HEK293 (cell line): ENCODE measurements around the gene TADA2B.
"Not testable (repeated sequence)": the region's sequence is repeated elsewhere in the genome, so short reads cannot be mapped to it uniquely, and the experiment has no call there.

Experiments used
- CTCF ChIA-PET: fragments of 350-600 bp; formaldehyde crosslinking; extraction: SDS; loops from one replicate; lab custom pipeline; 2021; ENCODE audit warnings: antibody characterized with exemption; lab: Yijun Ruan, JAX
- POLR2A ChIA-PET: fragments of 300-600 bp; formaldehyde crosslinking; extraction: SDS; loops from one replicate; lab custom pipeline; 2020; ENCODE audit warnings: antibody characterized with exemption, inconsistent platforms; lab: Yijun Ruan, JAX
- H3K27ac ChIP-seq: fragments of 200-500 bp; sonication (Bioruptor generic); 2 replicates; pipeline ENCODE4 v1.5.1; 2014; ENCODE audit warnings: low read depth, low read length, control low read depth, inconsistent platforms; ENCODE audit errors: extremely low read depth
- H3K36me3 ChIP-seq, 2 experiments: fragments of 200-500 bp in 1 of 2; sonication (Bioruptor generic) in 1 of 2; 1 replicate in 1 of 2; 2 replicates in 1 of 2; pipeline ENCODE4 v1.5.1; 2014 to 2017; ENCODE audit warnings: inconsistent platforms in 2 of 2, low read length in 2 of 2; ENCODE audit not compliant: control insufficient read depth in 2 of 2, insufficient read depth in 1 of 2
- H3K4me1 ChIP-seq: fragments of 200-500 bp; sonication (Bioruptor generic); 2 replicates; pipeline ENCODE4 v1.5.1; 2014; ENCODE audit warnings: mild to moderate bottlenecking, low read length, inconsistent platforms; ENCODE audit not compliant: control insufficient read depth, insufficient read depth
- H3K4me3 ChIP-seq: 2 replicates; pipeline ENCODE4 v1.5.1; 2011; ENCODE audit warnings: low read depth, mild to moderate bottlenecking, control low read depth, low read length, moderate library complexity
- H3K9me3 ChIP-seq: fragments of 200-500 bp; sonication (Bioruptor generic); 2 replicates; pipeline ENCODE4 v1.5.1; 2014; ENCODE audit warnings: low read depth, low read length, inconsistent platforms; ENCODE audit not compliant: control insufficient read depth, insufficient read depth
- BCL6B ChIP-seq: fragments of 450-650 bp; formaldehyde crosslinking; IDR thresholded peaks from 2 replicates; pipeline ENCODE4 v1.5.1; 2017; ENCODE audit warnings: missing biosample characterization, missing genetic modification characterization
- PRDM1 ChIP-seq: fragments of 450-650 bp; formaldehyde crosslinking; IDR thresholded peaks from 2 replicates; pipeline ENCODE4; 2016; ENCODE audit warnings: missing biosample characterization, missing genetic modification characterization
- PRDM6 ChIP-seq: fragments of 450-650 bp; formaldehyde crosslinking; IDR thresholded peaks from 2 replicates; pipeline ENCODE4 v1.5.1; 2017; ENCODE audit warnings: missing biosample characterization, missing genetic modification characterization
- RBAK ChIP-seq: fragments of 450-650 bp; formaldehyde crosslinking; IDR thresholded peaks from 2 replicates; pipeline ENCODE4 v1.5.1; 2016; ENCODE audit warnings: missing biosample characterization, missing genetic modification characterization
- SALL2 ChIP-seq: fragments of 450-650 bp; formaldehyde crosslinking; IDR thresholded peaks from 2 replicates; pipeline ENCODE4 v1.5.0; 2017; ENCODE audit warnings: missing biosample characterization, mild to moderate bottlenecking, missing genetic modification characterization, borderline replicate concordance
- SP3 ChIP-seq: fragments of 450-650 bp; formaldehyde crosslinking; IDR thresholded peaks from 2 replicates; pipeline ENCODE4 v1.5.1; 2016; ENCODE audit warnings: missing biosample characterization, missing genetic modification characterization
- ZNF112 ChIP-seq: fragments of 450-650 bp; formaldehyde crosslinking; IDR thresholded peaks from 2 replicates; pipeline ENCODE4 v1.5.0; 2017; ENCODE audit warnings: missing biosample characterization, missing genetic modification characterization
- ZNF239 ChIP-seq: fragments of 450-650 bp; formaldehyde crosslinking; IDR thresholded peaks from 2 replicates; pipeline ENCODE4 v1.5.1; 2016; ENCODE audit warnings: missing biosample characterization, missing genetic modification characterization
- ZNF274 ChIP-seq, 2 experiments: fragments of 200-500 bp in 1 of 2; fragments of 450-650 bp in 1 of 2; sonication (Bioruptor generic) in 1 of 2; formaldehyde crosslinking in 1 of 2; IDR thresholded peaks; 2 replicates each; pipeline versions ENCODE4 v1.5.1 to v1.6.1; 2014 to 2016; ENCODE audit warnings: borderline replicate concordance in 1 of 2, inconsistent platforms in 1 of 2, low read length in 1 of 2, missing biosample characterization in 1 of 2, missing genetic modification characterization in 1 of 2
- ZNF302 ChIP-seq: fragments of 450-650 bp; formaldehyde crosslinking; IDR thresholded peaks from 2 replicates; pipeline ENCODE4 v1.5.1; 2016; ENCODE audit warnings: missing biosample characterization, missing genetic modification characterization, low read depth
- ZNF350 ChIP-seq: fragments of 450-650 bp; formaldehyde crosslinking; IDR thresholded peaks from 2 replicates; pipeline ENCODE4 v1.5.0; 2017; ENCODE audit warnings: missing biosample characterization, mild to moderate bottlenecking, missing genetic modification characterization
- ZNF473 ChIP-seq: fragments of 450-650 bp; formaldehyde crosslinking; IDR thresholded peaks from 2 replicates; pipeline ENCODE4 v1.5.1; 2017; ENCODE audit warnings: missing biosample characterization, missing genetic modification characterization
- ZNF629 ChIP-seq: fragments of 450-650 bp; formaldehyde crosslinking; IDR thresholded peaks from 2 replicates; pipeline ENCODE4 v1.5.1; 2017; ENCODE audit warnings: missing biosample characterization, missing genetic modification characterization
- ZNF785 ChIP-seq: fragments of 450-650 bp; formaldehyde crosslinking; IDR thresholded peaks from 2 replicates; pipeline ENCODE4 v1.5.1; 2016; ENCODE audit warnings: missing biosample characterization, missing genetic modification characterization
- TF ChIP-seq, protein P1 (sequence below): fragments of 450-650 bp; formaldehyde crosslinking; IDR thresholded peaks from 2 replicates; pipeline ENCODE4 v1.5.1; 2016; ENCODE audit warnings: missing biosample characterization, missing genetic modification characterization

TADA2B gene

DNA sequence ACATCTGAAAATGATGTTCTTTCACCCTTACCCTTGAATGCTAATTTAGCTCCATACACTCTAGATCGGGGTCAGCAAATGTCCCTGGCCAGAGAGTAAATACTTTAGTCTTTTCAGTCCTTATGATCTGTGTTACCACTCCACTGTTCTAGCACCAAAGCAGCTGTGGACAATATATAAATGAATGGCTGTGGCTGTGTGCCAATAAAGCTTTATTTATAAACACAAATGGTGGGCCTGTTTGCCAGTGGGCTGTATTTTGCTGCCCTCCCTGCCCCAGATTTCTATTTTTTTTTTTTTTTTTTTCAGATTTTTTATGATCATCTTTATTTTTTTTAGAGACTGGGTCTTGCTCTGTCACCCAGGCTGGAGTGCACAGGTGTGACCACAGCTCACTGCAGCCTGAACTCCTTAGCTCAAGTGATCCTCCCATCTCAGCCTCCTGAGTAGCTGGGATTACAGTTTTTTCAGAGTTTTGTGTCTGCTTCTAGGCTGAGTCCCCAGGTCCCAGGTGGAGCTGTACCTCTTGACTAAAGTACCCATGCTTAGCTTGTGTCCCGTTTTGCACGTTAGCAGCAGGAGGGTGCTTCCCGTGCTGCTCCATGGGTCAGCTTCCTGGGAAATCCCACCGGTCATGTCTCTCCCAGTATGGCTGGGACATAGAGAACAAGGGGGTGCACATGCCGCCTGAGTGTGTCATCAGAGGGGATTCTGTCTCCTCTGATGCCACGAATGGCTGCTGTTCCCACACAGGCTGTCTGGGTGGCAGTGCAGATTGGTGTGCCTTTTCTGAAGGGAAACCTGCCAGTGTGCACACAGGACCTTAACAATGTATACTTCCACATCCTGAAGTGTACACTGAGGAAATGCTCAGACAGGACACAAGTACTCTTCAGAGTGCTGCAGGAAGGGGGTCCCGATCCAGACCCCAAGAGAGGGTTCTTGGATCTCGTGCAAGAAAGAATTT is 40.7 kb downstream of the TADA2B start:
- ChIA-PET CTCF (interaction anchor here (0.6 to 8.3 kb wide), 12 partner anchors 8 to 537 kb away, joined by 3 to 69 read pairs (median 4); partner anchors contain the start of gene GRPEL1), POLR2A (interaction anchor here (1.0 kb wide), 1 partner anchor 16 kb away, joined by 5 read pairs; the partner anchor contains the start of gene GRPEL1)
- Histone ChIP-seq H3K4me1 (no peaks in the 10 kb centered on the region), H3K9me3 (no peaks in the 10 kb centered on the region), H3K36me3 (no peaks in the 10 kb centered on the region), H3K27ac (no peak overlapping the region), H3K4me3 (no peak overlapping the region)
- TF ChIP-seq, protein P1, sequence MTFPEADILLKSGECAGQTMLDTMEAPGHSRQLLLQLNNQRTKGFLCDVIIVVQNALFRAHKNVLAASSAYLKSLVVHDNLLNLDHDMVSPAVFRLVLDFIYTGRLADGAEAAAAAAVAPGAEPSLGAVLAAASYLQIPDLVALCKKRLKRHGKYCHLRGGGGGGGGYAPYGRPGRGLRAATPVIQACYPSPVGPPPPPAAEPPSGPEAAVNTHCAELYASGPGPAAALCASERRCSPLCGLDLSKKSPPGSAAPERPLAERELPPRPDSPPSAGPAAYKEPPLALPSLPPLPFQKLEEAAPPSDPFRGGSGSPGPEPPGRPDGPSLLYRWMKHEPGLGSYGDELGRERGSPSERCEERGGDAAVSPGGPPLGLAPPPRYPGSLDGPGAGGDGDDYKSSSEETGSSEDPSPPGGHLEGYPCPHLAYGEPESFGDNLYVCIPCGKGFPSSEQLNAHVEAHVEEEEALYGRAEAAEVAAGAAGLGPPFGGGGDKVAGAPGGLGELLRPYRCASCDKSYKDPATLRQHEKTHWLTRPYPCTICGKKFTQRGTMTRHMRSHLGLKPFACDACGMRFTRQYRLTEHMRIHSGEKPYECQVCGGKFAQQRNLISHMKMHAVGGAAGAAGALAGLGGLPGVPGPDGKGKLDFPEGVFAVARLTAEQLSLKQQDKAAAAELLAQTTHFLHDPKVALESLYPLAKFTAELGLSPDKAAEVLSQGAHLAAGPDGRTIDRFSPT, result no peak
- TF ChIP-seq RBAK (no peak), ZNF629 (tag by site-specific recombination) (no peak), ZNF785 (tag by site-specific recombination) (no peak), BCL6B (tag by site-specific recombination) (no peak), SALL2 (no peak), ZNF274 (IDR thresholded peaks at IDR 0.05; ENCODE audit: low read length) (no peak), ZNF274 (tag by site-specific recombination; IDR thresholded peaks at IDR 0.05; ENCODE audit: borderline replicate concordance) (no peak), ZNF239 (tag by site-specific recombination) (no peak), ZNF302 (no peak), PRDM6 (tag by site-specific recombination) (no peak), ZNF112 (tag by site-specific recombination) (no peak), ZNF473 (tag by site-specific recombination) (no peak), SP3 (tag by site-specific recombination) (no peak), PRDM1 (tag by site-specific recombination) (no peak), ZNF350 (tag by site-specific recombination) (no peak)

- CTCF ChIA-PET, result interaction anchor here (1.0 to 8.3 kb wide), 5 partner anchors 16 to 538 kb away, joined by 3 to 69 read pairs (median 4); partner anchors contain the start of gene GRPEL1
- POLR2A ChIA-PET, result interaction anchor here (1.0 kb wide), 1 partner anchor 17 kb away, joined by 5 read pairs; the partner anchor contains the start of gene GRPEL1
- not testable (repeated sequence) for H3K36me3 ChIP-seq, H3K4me1 ChIP-seq, H3K4me3 ChIP-seq, H3K27ac ChIP-seq, H3K9me3 ChIP-seq
Observed at GRCh38 chr4:7084564-7084961, 41.4 kb downstream of the TADA2B start.
